HG02981 (cell line): ENCODE measurements around the gene SERPINB2.

Source experiments
- ATAC-seq: cut with Tn5 transposase; IDR thresholded peaks from one replicate; pipeline ENCODE4 v1.9.1; 2021; ENCODE audit warnings: mild to moderate bottlenecking, moderate library complexity; ENCODE audit not compliant: unreplicated experiment

SERPINB2 gene

GRCh38 chr18:63887424-63887823 lies at the start of gene SERPINB2:
SERPINB2 (plus strand) TSS chr18:63887705; CDS start chr18:63891445, 3,740 bp downstream.
- no peak for ATAC-seq

- ATAC-seq = no peak
Measured at GRCh38 chr18:63843008-63843407, 44.5 kb upstream of the SERPINB2 start.

GRCh38 chr18:63844254-63844653 lies 43.3 kb upstream of the SERPINB2 start:
- ATAC-seq = no peak

GRCh38 chr18:63848159-63848558 lies 39.3 kb upstream of the SERPINB2 start:
- peak; percentile 52 for ATAC-seq

- ATAC-seq = peak; percentile 74
Measured at GRCh38 chr18:63850020-63850419, 37.5 kb upstream of the SERPINB2 start.

- no peak for ATAC-seq
Measured at GRCh38 chr18:63850636-63851035, 36.9 kb upstream of the SERPINB2 start.

GRCh38 chr18:63858456-63858855 lies 29.0 kb upstream of the SERPINB2 start:
- ATAC-seq = no peak

GRCh38 chr18:63859781-63860475 lies 27.6 kb upstream of the SERPINB2 start:
- no peak for ATAC-seq

GRCh38 chr18:63860531-63860930 lies 27.0 kb upstream of the SERPINB2 start:
- ATAC-seq = no peak

GRCh38 chr18:63867368-63868125 lies 20.0 kb upstream of the SERPINB2 start:
- no peak for ATAC-seq

GRCh38 chr18:63868546-63868945 lies 19.0 kb upstream of the SERPINB2 start:
- no peak for ATAC-seq

GRCh38 chr18:63869374-63869773 lies 18.1 kb upstream of the SERPINB2 start:
- ATAC-seq = no peak

GRCh38 chr18:63869851-63870250 lies 17.7 kb upstream of the SERPINB2 start:
- no peak for ATAC-seq

- no peak for ATAC-seq
Measured at GRCh38 chr18:63871836-63872235, 15.7 kb upstream of the SERPINB2 start.

- no peak for ATAC-seq
Measured at GRCh38 chr18:63872586-63872985, 14.9 kb upstream of the SERPINB2 start.

- no peak for ATAC-seq
Measured at GRCh38 chr18:63878343-63878742, 9.2 kb upstream of the SERPINB2 start.

GRCh38 chr18:63878925-63879324 lies 8.6 kb upstream of the SERPINB2 start:
- ATAC-seq = no peak

- no peak for ATAC-seq
Measured at GRCh38 chr18:63879709-63880108, 7.8 kb upstream of the SERPINB2 start.

- ATAC-seq = no peak
Measured at GRCh38 chr18:63881851-63882250, 5.7 kb upstream of the SERPINB2 start.

GRCh38 chr18:63882333-63883141 lies 5.0 kb upstream of the SERPINB2 start:
- ATAC-seq = no peak

- no peak for ATAC-seq
Measured at GRCh38 chr18:63883617-63884016, 3.9 kb upstream of the SERPINB2 start.
